ENCODE measurements around the gene TRPT1. TPM values are rescaled to one million over a fixed set of nuclear protein-coding genes. Genes with fewer than 3 reads are reported as not detected.

Gene TRPT1
- total RNA-seq, 4 donors from 2014 or later, result 34.1 to 89.1 (median 43.6) TPM

DNA sequence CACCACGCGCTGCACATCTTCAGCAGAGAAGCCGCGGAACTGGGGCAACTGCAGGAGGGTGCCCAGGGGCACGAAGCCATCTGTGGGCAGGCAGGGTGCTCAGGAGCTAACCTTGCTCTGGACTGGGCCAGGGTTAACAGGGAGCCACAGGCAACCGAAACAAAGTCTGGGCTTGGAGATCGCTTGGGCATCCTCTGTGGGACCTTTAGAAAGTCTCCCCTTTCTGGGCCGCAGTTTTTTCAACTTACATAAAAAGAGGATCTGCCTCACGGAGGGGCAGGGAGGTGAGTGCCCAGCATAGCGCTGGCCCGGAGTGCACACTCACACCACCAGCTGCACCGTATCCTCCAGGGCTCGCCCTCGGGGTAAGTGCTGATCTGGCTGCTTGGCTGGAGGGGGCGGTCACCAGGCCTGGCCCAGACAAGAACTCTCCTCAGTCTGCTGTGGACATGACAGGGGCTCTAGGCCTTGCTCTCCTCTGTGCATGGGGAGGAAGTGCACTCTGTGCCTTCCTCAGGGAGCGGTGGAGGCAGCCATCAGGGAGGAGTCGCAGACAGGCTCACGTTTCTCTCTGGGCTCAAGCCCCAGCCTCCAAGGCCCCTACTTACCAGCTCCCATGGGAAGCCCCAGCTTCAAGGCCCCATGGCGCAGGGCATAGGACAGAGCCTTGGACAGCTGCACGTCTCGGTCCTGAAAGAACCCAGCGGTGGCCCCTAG is 937 bp downstream of the TRPT1 start:
- TF ChIP-seq, protein P1, sequence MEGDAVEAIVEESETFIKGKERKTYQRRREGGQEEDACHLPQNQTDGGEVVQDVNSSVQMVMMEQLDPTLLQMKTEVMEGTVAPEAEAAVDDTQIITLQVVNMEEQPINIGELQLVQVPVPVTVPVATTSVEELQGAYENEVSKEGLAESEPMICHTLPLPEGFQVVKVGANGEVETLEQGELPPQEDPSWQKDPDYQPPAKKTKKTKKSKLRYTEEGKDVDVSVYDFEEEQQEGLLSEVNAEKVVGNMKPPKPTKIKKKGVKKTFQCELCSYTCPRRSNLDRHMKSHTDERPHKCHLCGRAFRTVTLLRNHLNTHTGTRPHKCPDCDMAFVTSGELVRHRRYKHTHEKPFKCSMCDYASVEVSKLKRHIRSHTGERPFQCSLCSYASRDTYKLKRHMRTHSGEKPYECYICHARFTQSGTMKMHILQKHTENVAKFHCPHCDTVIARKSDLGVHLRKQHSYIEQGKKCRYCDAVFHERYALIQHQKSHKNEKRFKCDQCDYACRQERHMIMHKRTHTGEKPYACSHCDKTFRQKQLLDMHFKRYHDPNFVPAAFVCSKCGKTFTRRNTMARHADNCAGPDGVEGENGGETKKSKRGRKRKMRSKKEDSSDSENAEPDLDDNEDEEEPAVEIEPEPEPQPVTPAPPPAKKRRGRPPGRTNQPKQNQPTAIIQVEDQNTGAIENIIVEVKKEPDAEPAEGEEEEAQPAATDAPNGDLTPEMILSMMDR (IDR thresholded peaks at IDR 0.05; ENCODE audit: low read depth), result no peak

DNA sequence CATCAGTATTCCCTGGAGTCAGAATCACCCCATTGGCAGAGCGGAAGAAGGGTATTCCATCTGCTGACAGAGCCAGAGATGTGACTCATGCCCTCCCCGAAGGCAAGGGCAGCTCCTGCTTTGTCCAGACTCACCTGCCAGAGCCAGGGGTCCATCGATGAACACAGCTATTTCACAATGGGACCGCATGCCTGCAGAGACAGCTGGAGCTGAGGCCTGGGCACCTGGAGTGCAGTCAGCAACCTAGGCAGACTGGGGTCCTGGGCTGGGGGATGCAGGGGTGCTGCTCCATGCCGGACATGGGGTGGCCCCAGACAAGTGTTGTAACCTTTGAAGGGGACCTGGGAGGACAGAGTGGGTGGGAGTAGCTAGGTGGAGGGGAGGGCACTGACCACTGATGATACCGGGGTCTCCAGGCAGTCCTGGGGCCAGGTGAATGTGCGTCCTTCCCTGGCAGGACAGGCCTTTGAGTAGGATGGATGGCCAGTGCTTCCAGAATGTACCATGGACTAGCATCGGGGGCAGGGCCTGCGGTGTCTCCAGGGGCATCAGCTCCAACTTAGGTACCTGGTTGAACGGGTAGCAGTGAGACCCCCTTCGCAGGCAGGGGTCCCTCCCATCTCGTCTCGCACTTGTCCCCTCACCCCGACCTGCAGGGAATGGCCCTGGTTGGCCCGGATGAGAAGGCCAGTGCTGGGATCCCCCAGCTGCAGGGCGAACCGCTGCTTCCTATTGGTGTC is 1.7 kb downstream of the TRPT1 start:
- TF ChIP-seq, protein P1 (IDR thresholded peaks at IDR 0.05; ENCODE audit: low read depth), result no peak

- TF ChIP-seq, protein P1 (IDR thresholded peaks at IDR 0.05; ENCODE audit: low read depth), result no peak
Observed at GRCh38 chr11:64223001-64223651, 2.9 kb downstream of the TRPT1 start.

DNA sequence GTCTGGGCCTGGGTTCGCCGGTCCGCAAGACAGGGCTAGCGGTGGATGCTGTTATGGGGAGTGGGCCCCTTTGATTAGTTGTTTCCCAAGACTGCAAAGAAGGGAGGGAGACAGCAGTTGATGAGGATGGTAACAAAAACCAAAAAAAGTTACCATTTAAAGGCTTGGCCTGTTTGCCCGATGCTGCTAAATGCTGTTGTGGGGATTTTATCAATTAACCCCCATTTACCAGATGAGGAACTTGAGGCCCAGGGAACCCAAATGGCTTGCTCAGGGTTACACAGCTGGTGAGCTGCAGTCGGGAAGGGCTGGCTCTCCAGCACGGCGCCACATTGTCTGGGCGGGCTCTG is 3.4 kb downstream of the TRPT1 start:
- TF ChIP-seq, protein P1 (IDR thresholded peaks at IDR 0.05; ENCODE audit: low read depth), result no peak

GRCh38 chr11:64220798-64221197 is 5.2 kb downstream of the TRPT1 start:
- TF ChIP-seq, protein P1 (IDR thresholded peaks at IDR 0.05; ENCODE audit: low read depth), result no peak

- TF ChIP-seq, protein P1 (IDR thresholded peaks at IDR 0.05; ENCODE audit: low read depth), result no peak
Observed at GRCh38 chr11:64220271-64220670, 5.7 kb downstream of the TRPT1 start.

DNA sequence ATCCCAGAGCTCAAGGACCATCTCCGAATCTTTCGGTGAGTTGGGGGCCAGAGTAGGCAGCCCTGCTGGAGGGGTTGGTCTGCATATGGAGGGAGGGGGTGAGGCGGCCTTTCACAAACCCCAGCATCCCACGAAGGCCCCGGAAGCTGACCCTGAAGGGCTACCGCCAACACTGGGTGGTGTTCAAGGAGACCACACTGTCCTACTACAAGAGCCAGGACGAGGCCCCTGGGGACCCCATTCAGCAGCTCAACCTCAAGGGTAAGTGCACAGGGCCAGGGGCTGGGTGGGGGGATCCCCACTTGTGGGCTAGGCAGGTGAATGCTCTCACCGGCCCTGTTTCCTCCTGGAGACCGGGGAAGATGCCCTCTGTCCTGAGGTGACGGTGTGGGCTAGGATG is 6.2 kb downstream of the TRPT1 start:
- TF ChIP-seq, protein P1 (IDR thresholded peaks at IDR 0.05; ENCODE audit: low read depth), result no peak
